ENCODE measurements around the gene CYP1A2.

CYP1A2 gene

GRCh38 chr15:74748322-74748946 is at the start of gene CYP1A2:
Gene CYP1A2, plus strand, starts transcription at chr15:74748845. Its CDS starts 894 bp downstream, at chr15:74749739.
- Histone ChIP-seq H3K36me3 (ENCODE audit: insufficient read depth, low read length) (no peaks in the 10 kb centered on the region), H4K20me1 (ENCODE audit: insufficient read depth, low read length) (no peaks in the 10 kb centered on the region), H3K27ac (ENCODE audit: low read length) (no peak within 1 kb of the TSS), H2AFZ (ENCODE audit: low read depth, low read length) (no peak within 1 kb of the TSS), H3K27me3 (ENCODE audit: insufficient read depth, low read length, poor library complexity) (peaks cover 4% of the 10 kb centered on the region), H3K4me1 (ENCODE audit: insufficient read depth, low read length) (no peaks in the 10 kb centered on the region), H3K4me2 (ENCODE audit: insufficient read depth, low read length) (no peak within 1 kb of the TSS), H3K9me3 (ENCODE audit: insufficient read depth, low read length, severe bottlenecking) (no peaks in the 10 kb centered on the region), H3K79me2 (ENCODE audit: insufficient read depth, low read length) (no peaks in the 10 kb centered on the region), H3K9ac (ENCODE audit: low read depth, low read length) (no peak within 1 kb of the TSS), H3K4me3 (ENCODE audit: low read depth in 1 of 2, low read length in 2 of 2) (no peak within 1 kb of the TSS)
- ATAC-seq (ENCODE audit: insufficient read depth, low read depth) (no peak), DNase-seq (no peak)
- TF ChIP-seq EZH2 (IDR thresholded peaks at IDR 0.05; ENCODE audit: borderline replicate concordance, low read depth, low read length, severe bottlenecking) = no peak
- TF ChIP-seq CTCF (IDR thresholded peaks at IDR 0.05; ENCODE audit: borderline replicate concordance, extremely low read depth, low read length, poor library complexity, severe bottlenecking) = no peak

- ATAC-seq (ENCODE audit: insufficient read depth, low read depth) = no peak
- no peak overlapping the region for H3K27ac ChIP-seq (ENCODE audit: low read length)
- no peak overlapping the region for H3K4me3 ChIP-seq (ENCODE audit: low read depth in 1 of 2, low read length in 2 of 2)
These were observed 39.6 kb upstream of the CYP1A2 start for GRCh38 chr15:74709011-74709410.

GRCh38 chr15:74709892-74710291 is 38.8 kb upstream of the CYP1A2 start:
- Histone ChIP-seq H3K9me3 (ENCODE audit: insufficient read depth, low read length, severe bottlenecking) (no peaks in the 10 kb centered on the region), H2AFZ (ENCODE audit: low read depth, low read length) (no peak overlapping the region), H3K9ac (ENCODE audit: low read depth, low read length) (no peak overlapping the region), H4K20me1 (ENCODE audit: insufficient read depth, low read length) (no peaks in the 10 kb centered on the region), H3K27ac (ENCODE audit: low read length) (no peak overlapping the region), H3K27me3 (ENCODE audit: insufficient read depth, low read length, poor library complexity) (no peaks in the 10 kb centered on the region), H3K4me1 (ENCODE audit: insufficient read depth, low read length) (no peaks in the 10 kb centered on the region), H3K4me3 (ENCODE audit: low read depth in 1 of 2, low read length in 2 of 2) (no peak overlapping the region), H3K79me2 (ENCODE audit: insufficient read depth, low read length) (no peaks in the 10 kb centered on the region), H3K36me3 (ENCODE audit: insufficient read depth, low read length) (no peaks in the 10 kb centered on the region), H3K4me2 (ENCODE audit: insufficient read depth, low read length) (no peak overlapping the region)
- ATAC-seq (ENCODE audit: insufficient read depth, low read depth) = no peak
- no peak for DNase-seq
- TF ChIP-seq CTCF (IDR thresholded peaks at IDR 0.05; ENCODE audit: borderline replicate concordance, extremely low read depth, low read length, poor library complexity, severe bottlenecking) = no peak
- TF ChIP-seq EZH2 (IDR thresholded peaks at IDR 0.05; ENCODE audit: borderline replicate concordance, low read depth, low read length, severe bottlenecking) = no peak

More at GRCh38 chr15:74709011-74709410, 39.6 kb upstream of the CYP1A2 start:
- Histone ChIP-seq H3K79me2 (ENCODE audit: insufficient read depth, low read length) (no peaks in the 10 kb centered on the region), H3K4me1 (ENCODE audit: insufficient read depth, low read length) (no peaks in the 10 kb centered on the region), H3K9me3 (ENCODE audit: insufficient read depth, low read length, severe bottlenecking) (no peaks in the 10 kb centered on the region), H4K20me1 (ENCODE audit: insufficient read depth, low read length) (no peaks in the 10 kb centered on the region), H3K4me2 (ENCODE audit: insufficient read depth, low read length) (no peak overlapping the region), H3K9ac (ENCODE audit: low read depth, low read length) (no peak overlapping the region), H3K27me3 (ENCODE audit: insufficient read depth, low read length, poor library complexity) (no peaks in the 10 kb centered on the region), H3K36me3 (ENCODE audit: insufficient read depth, low read length) (no peaks in the 10 kb centered on the region), H2AFZ (ENCODE audit: low read depth, low read length) (no peak overlapping the region)
- TF ChIP-seq CTCF (IDR thresholded peaks at IDR 0.05; ENCODE audit: borderline replicate concordance, extremely low read depth, low read length, poor library complexity, severe bottlenecking) = no peak
- TF ChIP-seq EZH2 (IDR thresholded peaks at IDR 0.05; ENCODE audit: borderline replicate concordance, low read depth, low read length, severe bottlenecking) = no peak
- no peak for DNase-seq

Data from DND-41 (cell line).